HepG2 (cell line): ENCODE measurements around the gene AFF2.

Source experiments
- BCLAF1 ChIP-seq: fragments of 450-650 bp; IDR thresholded peaks from 2 replicates; pipeline ENCODE4 v1.6.1; 2017; ENCODE audit warnings: mild to moderate bottlenecking
- CTCF ChIP-seq: sonication (generic); formaldehyde crosslinking; IDR thresholded peaks from 2 replicates; pipeline ENCODE4 v1.5.0; 2020; ENCODE audit warnings: mild to moderate bottlenecking, missing genetic modification reagents, moderate library complexity
- FOXM1 ChIP-seq: sonication (generic); formaldehyde crosslinking; IDR thresholded peaks from 2 replicates; pipeline ENCODE4 v1.5.0; 2020; ENCODE audit warnings: missing genetic modification reagents
- JUN ChIP-seq: sonication (generic); formaldehyde crosslinking; IDR thresholded peaks from 2 replicates; pipeline ENCODE4 v1.4.0; 2020; ENCODE audit warnings: mild to moderate bottlenecking, missing genetic modification reagents
- PAXIP1 ChIP-seq: sonication (generic); formaldehyde crosslinking; conservative IDR thresholded peaks from 2 replicates; pipeline ENCODE4 v1.4.0; 2020; ENCODE audit warnings: mild to moderate bottlenecking, missing genetic modification reagents, moderate library complexity
- RFX5 ChIP-seq: IDR thresholded peaks from 2 replicates; pipeline ENCODE4 v1.6.1; 2011; ENCODE audit warnings: low read depth, low read length, improper control_type of control experiment
- SP2 ChIP-seq: sonication (generic); formaldehyde crosslinking; IDR thresholded peaks from 2 replicates; pipeline ENCODE4 v1.5.1; 2020; ENCODE audit warnings: mild to moderate bottlenecking, missing genetic modification reagents
- ZNF609 ChIP-seq: sonication (generic); formaldehyde crosslinking; IDR thresholded peaks from 2 replicates; pipeline ENCODE4 v1.4.0; 2020; ENCODE audit warnings: mild to moderate bottlenecking, missing genetic modification reagents, borderline replicate concordance

GRCh38 chrX:149032449-149032848, 532.0 kb downstream of the AFF2 start:
- no peak for TF ChIP-seq JUN
- no peak for TF ChIP-seq FOXM1 (CRISPR knock-in tag)
- TF ChIP-seq SP2 (CRISPR knock-in tag): no peak
- TF ChIP-seq BCLAF1: no peak
- TF ChIP-seq CTCF (CRISPR knock-in tag): no peak
- TF ChIP-seq ZNF609 (CRISPR knock-in tag): no peak
- no peak for TF ChIP-seq PAXIP1
- TF ChIP-seq RFX5: no peak
